Retina (tissue), 1 donor: ENCODE data around the gene CECR2.

Experiments used
- DNase-seq: peaks from one replicate; pipeline ENCODE4 v3.0.0-alpha.2; 2016

The CECR2 gene

GRCh38 chr22:17368554-17369438 lies 464 bp upstream of the CECR2 start:
- DNase-seq = peak; percentile 98

GRCh38 chr22:17370026-17370765 lies 936 bp downstream of the CECR2 start:
- peak; percentile 81 for DNase-seq

DNA sequence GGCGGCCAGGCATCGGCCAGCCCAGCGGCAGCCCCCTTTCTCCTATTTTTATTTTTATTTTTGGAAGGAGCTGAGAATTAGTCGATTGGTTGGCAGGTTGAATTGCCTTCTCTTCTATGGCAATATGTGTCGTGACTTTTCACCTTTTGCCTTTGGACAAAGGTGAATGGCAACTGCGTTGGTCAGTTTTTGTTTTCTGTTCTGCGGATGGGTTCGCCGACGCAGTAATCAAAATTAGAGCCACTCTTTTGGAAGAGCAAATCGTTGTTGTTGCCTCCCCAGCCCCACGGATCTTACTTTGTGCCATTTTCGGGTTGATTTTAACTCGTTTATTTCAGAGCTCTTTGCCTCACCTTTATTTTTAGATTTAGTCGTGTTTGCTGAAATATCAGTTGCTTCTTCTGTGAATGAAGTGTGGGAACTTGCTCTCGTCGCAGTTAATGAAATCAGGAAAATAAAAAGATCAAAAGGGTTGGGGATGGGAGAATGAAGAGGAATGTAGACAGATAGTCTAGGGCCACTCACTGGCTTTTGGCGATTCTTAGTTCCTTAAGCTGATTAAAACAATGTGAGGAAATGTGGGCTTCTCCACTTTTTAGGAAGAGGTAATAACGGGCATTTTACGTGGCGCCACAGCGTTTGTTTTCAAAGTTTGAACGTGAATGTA lies 1.6 kb downstream of the CECR2 start:
- DNase-seq = no peak

DNA sequence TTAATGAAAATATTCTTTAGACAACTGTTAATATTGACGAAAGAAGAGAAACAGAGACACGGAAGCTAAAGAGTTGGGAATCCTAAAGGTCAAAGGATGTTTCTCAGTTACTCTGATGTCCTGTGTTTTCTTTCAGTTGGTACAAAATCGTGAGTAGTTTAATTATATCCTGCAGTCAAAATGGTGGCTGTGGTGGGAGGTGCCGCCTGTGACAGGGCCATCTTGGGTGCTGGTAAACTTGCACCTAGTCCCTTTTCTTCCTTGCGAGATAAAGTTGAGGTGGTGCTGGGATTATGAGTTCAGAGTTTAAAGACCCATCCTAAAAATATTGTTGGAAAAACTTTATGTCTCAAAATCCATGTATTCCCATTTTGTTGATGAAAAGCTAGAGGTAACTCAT lies 2.2 kb downstream of the CECR2 start:
- no peak for DNase-seq

- DNase-seq = no peak
These were observed 4.6 kb downstream of the CECR2 start for GRCh38 chr22:17373855-17374254.

DNA sequence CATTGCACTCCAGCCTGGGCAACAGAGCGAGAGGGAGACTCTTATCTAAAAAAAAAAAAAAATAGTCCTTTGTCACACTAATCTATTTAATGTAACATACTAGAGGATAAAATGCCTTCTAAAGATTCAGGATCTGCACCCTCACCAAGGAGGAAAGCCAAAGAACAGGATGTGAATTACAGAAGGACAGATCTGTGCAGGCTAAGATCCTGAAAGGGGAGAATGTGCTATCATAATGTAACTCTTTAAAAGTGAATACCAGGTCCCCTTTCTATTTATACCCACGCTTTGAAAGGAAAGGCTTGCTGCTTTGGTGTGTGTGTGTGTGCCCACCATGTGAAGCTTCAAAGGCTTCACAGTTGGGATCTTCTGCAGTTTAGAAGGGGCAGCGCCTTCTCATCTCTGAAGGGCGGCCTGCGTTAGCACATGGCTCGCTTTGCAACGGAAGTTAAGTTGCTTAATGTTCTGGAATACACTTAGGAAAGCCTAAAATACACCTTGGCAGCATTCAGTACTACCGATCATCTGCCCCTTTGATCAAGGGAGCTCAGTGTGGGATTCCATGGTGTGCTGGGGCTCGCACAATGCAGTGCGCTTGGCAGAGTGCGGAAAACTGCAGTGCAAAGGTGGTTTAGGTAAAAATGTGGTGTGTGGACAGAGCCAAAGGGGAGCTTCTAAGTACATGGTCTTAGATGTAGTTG lies 6.8 kb downstream of the CECR2 start:
- DNase-seq = no peak

DNA sequence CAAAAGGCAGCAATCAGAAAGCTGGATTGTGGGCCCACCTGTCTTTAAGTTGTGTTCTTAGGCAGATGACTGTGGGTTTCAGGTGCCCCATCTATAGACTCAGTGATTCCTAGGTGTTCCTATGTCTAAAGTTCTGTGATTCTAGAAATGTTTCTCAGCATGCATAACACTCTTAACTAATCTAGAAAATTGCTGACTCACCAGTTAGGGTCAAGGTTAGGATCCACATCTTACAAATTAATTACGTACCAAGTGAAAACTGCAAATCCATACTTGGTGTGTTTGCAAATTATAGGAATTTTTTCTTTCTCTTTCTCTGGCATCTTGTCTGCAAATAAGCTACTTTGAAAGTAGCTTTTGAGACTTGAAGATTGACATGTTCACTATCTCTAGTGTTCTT lies 7.7 kb downstream of the CECR2 start:
- no peak for DNase-seq

GRCh38 chr22:17379944-17380343 lies 10.7 kb downstream of the CECR2 start:
- no peak for DNase-seq

DNA sequence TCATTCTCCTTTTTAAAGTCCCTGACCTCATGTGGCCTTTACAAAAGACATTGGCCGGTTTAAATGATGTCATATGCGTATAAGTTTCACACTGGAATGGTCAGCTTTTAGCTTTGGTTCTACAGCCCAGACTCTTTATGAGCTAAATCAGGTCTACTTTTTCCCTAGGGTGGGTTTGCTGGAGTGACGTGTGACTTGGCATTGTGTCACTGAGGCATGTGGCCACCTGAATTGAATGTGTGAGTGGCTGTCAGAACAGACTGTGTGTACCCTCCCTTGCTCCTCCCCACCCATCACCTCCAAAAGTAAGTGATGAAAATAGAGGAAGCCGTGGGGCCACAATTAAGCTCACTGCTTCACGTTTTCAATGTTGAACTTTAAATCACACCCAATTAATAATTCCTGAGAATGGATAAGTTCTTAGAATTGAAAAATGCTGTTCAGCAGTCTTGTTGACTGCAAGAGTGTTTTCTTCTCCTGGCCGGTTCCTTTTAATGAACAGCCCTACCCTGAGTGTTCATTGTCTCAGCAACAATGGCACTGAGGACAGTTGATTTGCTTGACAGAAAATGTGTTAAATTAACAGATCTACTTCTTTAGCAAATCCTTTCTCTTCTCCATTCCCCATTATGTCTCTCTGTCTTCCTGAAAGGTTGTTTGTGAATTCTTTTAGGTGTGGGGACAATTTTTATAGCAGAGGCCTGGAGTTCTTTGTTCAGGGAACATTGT lies 11.3 kb downstream of the CECR2 start:
- peak; percentile 50 for DNase-seq

DNA sequence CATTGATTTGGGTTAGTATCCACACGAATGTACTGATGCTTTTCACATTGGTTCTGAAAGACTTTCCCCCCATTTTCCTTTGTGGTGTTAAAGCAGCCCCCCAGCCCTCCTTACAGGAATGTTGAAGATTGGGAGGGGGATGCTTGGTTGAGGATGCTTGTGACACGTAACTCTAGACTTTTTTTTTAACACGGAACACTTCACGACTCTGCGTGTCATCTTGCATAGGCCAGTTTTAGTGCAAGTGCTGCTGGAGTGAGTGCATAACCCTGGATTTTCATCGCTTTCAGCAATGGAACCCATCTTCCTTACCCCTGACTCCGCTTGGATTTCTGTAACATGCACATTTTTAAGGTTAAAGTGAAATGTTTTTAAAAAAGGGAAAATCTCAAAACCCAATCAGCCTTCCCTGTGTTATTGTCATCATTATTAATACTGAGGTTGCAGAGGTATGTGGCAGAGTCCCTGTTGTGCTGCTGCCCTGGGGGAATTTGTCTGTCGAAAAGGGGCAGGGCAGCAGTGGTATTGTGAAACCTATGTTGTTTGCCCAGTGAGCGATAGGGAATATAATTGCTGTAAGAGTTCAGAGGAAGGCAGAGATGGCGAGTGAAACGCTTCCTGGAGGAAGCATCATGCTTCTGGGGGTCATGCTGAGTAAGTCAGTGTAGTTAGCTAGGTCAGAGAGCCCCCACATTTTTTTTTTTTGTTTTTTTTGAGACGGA lies 12.1 kb downstream of the CECR2 start:
- DNase-seq = peak; percentile 40

GRCh38 chr22:17384612-17385330 lies 15.5 kb downstream of the CECR2 start:
- DNase-seq = no peak

DNA sequence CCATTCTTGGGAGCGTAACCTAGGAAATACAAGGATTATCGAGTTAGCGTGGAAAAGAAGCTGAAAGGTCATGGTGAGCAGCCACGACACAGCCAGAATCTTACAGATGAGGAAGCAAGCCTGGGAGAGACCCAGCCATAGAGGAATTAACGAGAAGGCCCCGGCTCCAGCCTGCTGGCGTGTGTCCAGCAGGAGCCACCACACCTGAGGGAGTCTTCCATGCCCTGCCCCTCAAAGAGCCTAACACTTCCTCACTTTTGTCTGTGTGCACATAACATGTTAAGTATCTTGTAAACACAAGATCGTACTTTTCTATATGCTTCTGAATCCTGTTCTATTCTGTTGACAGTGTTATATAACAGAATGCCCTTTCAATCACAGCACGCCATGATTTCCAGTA lies 18.1 kb downstream of the CECR2 start:
- no peak for DNase-seq

DNA sequence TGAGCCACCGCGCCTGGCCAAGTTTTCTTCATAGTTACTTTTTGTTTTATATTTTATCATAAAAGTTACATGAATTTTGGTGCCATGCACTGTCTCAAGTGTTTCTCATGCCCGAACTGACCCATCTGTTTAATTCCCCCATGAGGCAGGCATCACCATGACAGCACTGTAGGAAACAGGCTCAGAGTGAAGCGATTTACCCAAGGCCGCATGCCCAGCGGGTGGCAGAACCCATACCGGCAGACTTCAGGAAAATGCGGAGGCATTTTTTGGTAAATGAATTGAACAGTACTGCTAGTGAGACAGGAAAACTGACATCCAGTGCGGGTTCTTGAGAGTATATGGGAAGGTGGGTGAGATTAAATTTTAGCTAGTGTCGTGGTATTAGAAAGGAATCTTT lies 19.0 kb downstream of the CECR2 start:
- no peak for DNase-seq

DNA sequence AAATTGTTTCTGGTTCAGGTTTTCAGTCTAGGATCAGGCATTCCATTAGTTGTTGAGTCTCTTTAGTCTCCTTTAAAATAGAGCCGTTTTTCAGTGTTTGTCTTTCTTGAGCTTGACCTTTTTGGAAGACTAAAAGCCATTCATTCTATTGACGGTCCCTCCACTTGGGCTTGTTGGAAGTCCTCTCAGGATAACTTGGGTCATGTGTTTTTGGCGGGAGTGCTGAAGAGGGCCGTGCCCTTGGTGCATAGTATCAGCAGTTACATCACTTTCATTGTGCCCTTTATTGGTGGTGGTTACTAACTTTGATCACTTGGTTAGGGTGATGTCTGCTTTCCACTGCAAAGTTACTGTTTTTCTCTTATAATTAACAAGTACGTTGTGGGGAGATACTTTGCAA lies 20.8 kb downstream of the CECR2 start:
- no peak for DNase-seq

GRCh38 chr22:17396516-17396915 lies 27.3 kb downstream of the CECR2 start:
- no peak for DNase-seq

DNA sequence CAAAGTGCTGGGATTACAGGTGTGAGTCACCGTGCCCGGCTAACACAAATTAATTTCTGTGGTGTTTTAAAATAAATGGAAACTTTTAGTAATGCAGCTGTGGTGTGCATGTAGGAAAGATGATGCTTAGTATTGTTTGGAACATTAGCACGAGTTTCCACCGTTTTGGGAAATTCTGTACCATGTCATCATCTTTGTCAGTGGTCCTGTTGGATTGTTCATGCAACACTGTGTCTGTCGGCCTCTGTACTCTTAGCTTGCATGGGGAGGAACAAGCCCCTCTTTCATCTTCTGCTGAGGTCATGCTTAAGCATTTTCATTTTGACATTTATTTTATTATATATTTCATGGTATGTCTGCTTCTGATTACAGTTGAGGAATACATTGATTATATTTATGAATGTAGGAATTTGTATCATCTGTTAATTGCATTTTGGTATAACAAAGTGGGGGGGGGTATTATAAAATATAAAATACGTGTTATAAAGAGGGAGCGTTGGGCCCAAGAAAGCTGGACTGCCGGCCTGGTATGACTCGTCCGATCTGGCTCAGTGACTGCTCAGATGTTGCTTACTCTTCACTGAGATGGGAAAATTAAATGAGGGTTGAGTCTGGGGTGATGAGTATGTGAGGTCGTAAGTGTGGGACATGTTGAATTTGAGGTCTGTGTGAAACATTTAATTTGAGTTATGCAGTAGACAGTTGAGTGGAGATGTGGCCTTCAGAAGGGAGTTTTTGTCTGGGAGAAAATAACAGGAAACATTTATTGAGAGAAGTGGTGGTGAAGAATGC lies 28.7 kb downstream of the CECR2 start:
- no peak for DNase-seq

DNA sequence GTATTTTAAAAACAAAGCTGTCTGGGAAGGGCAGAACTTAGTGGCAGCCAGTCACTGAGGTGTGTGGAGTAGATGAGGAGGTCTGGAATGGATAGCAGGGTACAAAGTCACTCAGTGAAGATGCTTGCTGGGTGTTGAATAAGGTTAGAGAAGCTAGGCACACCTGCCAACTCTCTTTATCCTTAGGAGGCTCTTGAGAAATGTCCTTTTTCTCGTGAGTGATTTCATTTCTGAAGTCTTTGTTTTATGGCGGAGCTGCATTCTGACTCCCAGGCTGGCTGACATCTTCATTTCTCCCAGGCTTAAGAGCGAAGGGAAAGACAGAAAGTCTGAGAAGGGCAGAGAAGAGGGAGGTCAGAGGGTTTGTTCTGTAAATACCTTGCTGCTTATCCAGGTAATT lies 31.0 kb downstream of the CECR2 start:
- no peak for DNase-seq

DNA sequence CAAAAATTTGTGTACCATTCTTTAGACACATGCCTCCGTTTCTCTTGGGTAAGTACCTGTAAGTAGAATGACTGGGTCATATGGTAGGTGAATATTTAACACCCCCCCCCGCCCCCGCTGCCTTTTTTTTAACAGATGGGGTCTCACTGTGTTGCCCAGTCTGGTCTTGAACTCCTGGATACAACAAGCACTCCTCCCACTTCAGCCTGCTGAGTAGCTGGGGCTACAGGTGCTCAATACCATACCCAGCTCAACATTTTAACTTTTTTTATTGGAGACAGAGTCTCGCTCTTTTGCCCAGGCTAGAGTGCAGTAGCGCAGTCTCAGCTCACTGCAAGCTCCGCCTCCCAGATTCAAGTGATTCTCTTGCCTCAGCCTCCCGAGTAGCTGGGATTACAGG lies 32.5 kb downstream of the CECR2 start:
- no peak for DNase-seq

DNA sequence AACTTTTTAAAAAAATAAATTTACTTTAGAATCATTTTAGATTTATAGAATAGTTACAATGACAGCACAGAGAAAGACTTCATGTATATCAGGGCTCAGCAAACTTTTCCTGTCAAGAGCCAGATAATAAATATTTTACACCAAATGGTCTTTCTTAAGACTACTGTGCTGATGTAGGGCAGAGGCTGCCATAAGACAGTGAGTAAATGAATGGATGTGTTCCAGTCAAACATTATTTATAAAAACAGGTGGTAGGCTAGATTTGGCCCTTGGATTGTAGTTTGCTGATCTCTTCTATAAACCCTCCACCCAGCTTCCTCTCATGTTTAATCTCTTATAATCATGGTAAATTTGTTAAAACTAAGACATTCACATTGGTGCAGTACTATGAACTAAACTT lies 33.0 kb downstream of the CECR2 start:
- DNase-seq = no peak

GRCh38 chr22:17403906-17404305 lies 34.6 kb downstream of the CECR2 start:
- no peak for DNase-seq
